Left lung (tissue), 10 donors: ENCODE results near the gene FCER1G. TPM values are rescaled to one million over a fixed set of nuclear protein-coding genes. Genes with fewer than 3 reads are reported as not detected.

Source experiments
- ATAC-seq: fragments of 200-7000 bp; cut with Tn5 transposase; one replicate; pipeline ENCODE4 v1.9.1; 2020; ENCODE audit warnings: moderate library complexity
- DNase-seq, 4 donors: peaks; one replicate each; pipeline ENCODE4 v3.0.0-alpha.2; 2013 to 2020
- H3K27ac ChIP-seq, 2 donors: fragments of 200-600 bp; sonication (generic) in 1 of 2; one replicate each; pipeline versions ENCODE4 v1.5.0 to v1.8.0; 2020 to 2021
- H3K27me3 ChIP-seq, 2 donors: fragments of 200-600 bp; sonication (generic) in 1 of 2; one replicate each; pipeline versions ENCODE4 v1.5.0 to v1.8.0; 2020 to 2021
- H3K36me3 ChIP-seq, 2 donors: fragments of 200-600 bp; sonication (generic) in 1 of 2; one replicate each; pipeline versions ENCODE4 v1.5.0 to v1.8.0; 2020 to 2021
- H3K4me1 ChIP-seq, 2 donors: fragments of 200-600 bp; one replicate each; pipeline ENCODE4 v1.8.0; 2021
- H3K4me3 ChIP-seq, 2 donors: fragments of 200-600 bp; sonication (generic) in 1 of 2; one replicate each; pipeline versions ENCODE4 v1.5.0 to v1.8.0; 2020 to 2021; ENCODE audit warnings: mild to moderate bottlenecking in 1 of 2
- H3K9me3 ChIP-seq, 2 donors: fragments of 200-600 bp; sonication (generic) in 1 of 2; one replicate each; pipeline versions ENCODE4 v1.5.0 to v1.8.0; 2020 to 2021
- CTCF ChIP-seq, 2 donors: fragments of 200-600 bp; sonication (generic) in 1 of 2; IDR thresholded peaks; one replicate each; pipeline versions ENCODE4 v1.5.0 to v1.8.0; 2021; ENCODE audit warnings: antibody characterized with exemption in 2 of 2
- intact Hi-C, 2 donors: fragments of 100-400 bp; cut with DNase I; formaldehyde crosslinking; loops; one replicate each; pipeline versions ENCODE4 v1.11.2 to v1.14.2; 2022
- polyA plus RNA-seq, 6 donors: library from polyadenylated mRNA; unstranded; fragments of 120-200 nt; gene quantifications; one replicate each; pipeline ENCODE4 v1.2.1, GENCODE V29; 2013; ENCODE audit not compliant: insufficient read length in 6 of 6
- total RNA-seq, 2 donors: library from RNA; stranded (reverse); fragmentation: NEBNext Ultra II Directional; extraction: Animal tissue kit (Norgen Biotek cat#: 25700); gene quantifications; one replicate each; pipeline ENCODE4 v1.2.1, GENCODE V29; 2021
- donor health status: DM: no; HTN: yes; CAD: no.
- donor health status: DM: no; HTN: no; CAD: no.

Gene FCER1G
- total and polyA plus RNA-seq, 8 donors, result 14.6 to 329 (median 16.5) TPM

- Histone ChIP-seq H3K36me3 (peaks cover 0 to 64% of the 10 kb centered on the region in 2 donors), H3K4me1 (peaks cover 8 to 28% of the 10 kb centered on the region in 2 donors), H3K27me3 (no peaks in the 10 kb centered on the region), H3K9me3 (no peaks in the 10 kb centered on the region), H3K27ac (no peak overlapping the region), H3K4me3 (no peak overlapping the region)
- no peak for ATAC-seq
- intact Hi-C loops, result no loop called here
- DNase-seq, result peak in 1 of 4 donors; percentile 26
- TF ChIP-seq CTCF (IDR thresholded peaks at IDR 0.05), result no peak
Observed at GRCh38 chr1:161168906-161169305, 46.2 kb upstream of the FCER1G start.

- Histone ChIP-seq H3K9me3 (no peaks in the 10 kb centered on the region), H3K4me3 (no peak overlapping the region), H3K27ac (no peak overlapping the region), H3K27me3 (no peaks in the 10 kb centered on the region), H3K36me3 (peaks cover 0 to 72% of the 10 kb centered on the region in 2 donors), H3K4me1 (peaks cover 12 to 33% of the 10 kb centered on the region in 2 donors)
- ATAC-seq (no peak), DNase-seq (no peak)
- intact Hi-C loops, result no loop called here
- TF ChIP-seq CTCF (IDR thresholded peaks at IDR 0.05), result no peak
Observed at GRCh38 chr1:161171191-161171590, 43.9 kb upstream of the FCER1G start.

GRCh38 chr1:161171696-161172095 lies 43.4 kb upstream of the FCER1G start:
- DNase-seq (peak in 1 of 4 donors; percentile 22), ATAC-seq (no peak)
- TF ChIP-seq CTCF (IDR thresholded peaks at IDR 0.05), result no peak
- intact Hi-C loops, result no loop called here
- no peak overlapping the region for H3K4me3 ChIP-seq
- H3K27me3 ChIP-seq, result no peaks in the 10 kb centered on the region
- peaks cover 17 to 34% of the 10 kb centered on the region in 2 donors for H3K4me1 ChIP-seq
- H3K9me3 ChIP-seq, result no peaks in the 10 kb centered on the region
- H3K36me3 ChIP-seq, result peaks cover 0 to 72% of the 10 kb centered on the region in 2 donors
- H3K27ac ChIP-seq, result no peak overlapping the region

GRCh38 chr1:161172349-161172748 lies 42.7 kb upstream of the FCER1G start:
- H3K27ac ChIP-seq, result no peak overlapping the region
- H3K4me1 ChIP-seq, result peaks cover 13 to 29% of the 10 kb centered on the region in 2 donors
- peaks cover 0 to 72% of the 10 kb centered on the region in 2 donors for H3K36me3 ChIP-seq
- no peak overlapping the region for H3K4me3 ChIP-seq
- ATAC-seq, result no peak
- no peak for TF ChIP-seq CTCF (IDR thresholded peaks at IDR 0.05)
- no peaks in the 10 kb centered on the region for H3K9me3 ChIP-seq
- DNase-seq, result no peak
- intact Hi-C loops, result no loop called here
- H3K27me3 ChIP-seq, result no peaks in the 10 kb centered on the region

GRCh38 chr1:161172776-161173376 lies 42.2 kb upstream of the FCER1G start:
- Histone ChIP-seq H3K27me3 (no peaks in the 10 kb centered on the region), H3K27ac (no peak overlapping the region), H3K9me3 (no peaks in the 10 kb centered on the region), H3K4me1 (peaks cover 13 to 27% of the 10 kb centered on the region in 2 donors), H3K36me3 (peaks cover 0 to 72% of the 10 kb centered on the region in 2 donors), H3K4me3 (no peak overlapping the region)
- intact Hi-C loops, result no loop called here
- no peak for TF ChIP-seq CTCF (IDR thresholded peaks at IDR 0.05)
- DNase-seq, result no peak
- no peak for ATAC-seq
